ENCODE results near the gene MDFI.
A peak's percentile ranks its signal among the peaks of the same experiment; 100 is the strongest.

Gene MDFI

DNA sequence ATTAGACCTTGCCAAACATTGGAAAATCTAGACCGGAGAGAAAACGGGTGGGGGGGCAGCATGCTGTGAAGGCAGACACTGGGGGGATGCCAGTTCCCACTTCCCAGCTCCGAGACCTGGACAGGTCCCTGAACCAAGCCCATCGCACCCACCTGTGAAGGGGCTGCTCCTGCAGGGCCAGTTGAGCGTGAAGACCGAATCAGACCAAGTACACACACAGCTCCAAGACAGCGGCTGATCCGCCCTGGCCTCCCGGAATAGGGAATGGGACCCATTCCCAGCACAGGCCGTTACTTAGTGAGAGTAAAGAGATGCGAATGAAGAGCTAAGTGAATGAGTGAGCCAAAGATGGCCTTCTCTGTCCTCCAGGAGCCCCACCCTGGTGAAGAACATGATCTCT lies 41.5 kb upstream of the MDFI start:
- peaks cover 7% of the 10 kb centered on the region for H3K36me3 ChIP-seq (ENCODE audit: control insufficient read depth, insufficient read depth, low read length)
- H3K9ac ChIP-seq (ENCODE audit: low read depth, low read length): no peak overlapping the region
- no peak overlapping the region for H3K4me3 ChIP-seq (ENCODE audit: low read depth, low read length)
- H3K4me1 ChIP-seq (ENCODE audit: control insufficient read depth, insufficient read depth, low read length): peaks cover 7% of the 10 kb centered on the region
- no peaks in the 10 kb centered on the region for H3K9me3 ChIP-seq (ENCODE audit: control insufficient read depth, insufficient read depth, low read length)
- H3K27me3 ChIP-seq (ENCODE audit: control insufficient read depth, insufficient read depth, low read length): peaks cover under 1% of the 10 kb centered on the region

DNA sequence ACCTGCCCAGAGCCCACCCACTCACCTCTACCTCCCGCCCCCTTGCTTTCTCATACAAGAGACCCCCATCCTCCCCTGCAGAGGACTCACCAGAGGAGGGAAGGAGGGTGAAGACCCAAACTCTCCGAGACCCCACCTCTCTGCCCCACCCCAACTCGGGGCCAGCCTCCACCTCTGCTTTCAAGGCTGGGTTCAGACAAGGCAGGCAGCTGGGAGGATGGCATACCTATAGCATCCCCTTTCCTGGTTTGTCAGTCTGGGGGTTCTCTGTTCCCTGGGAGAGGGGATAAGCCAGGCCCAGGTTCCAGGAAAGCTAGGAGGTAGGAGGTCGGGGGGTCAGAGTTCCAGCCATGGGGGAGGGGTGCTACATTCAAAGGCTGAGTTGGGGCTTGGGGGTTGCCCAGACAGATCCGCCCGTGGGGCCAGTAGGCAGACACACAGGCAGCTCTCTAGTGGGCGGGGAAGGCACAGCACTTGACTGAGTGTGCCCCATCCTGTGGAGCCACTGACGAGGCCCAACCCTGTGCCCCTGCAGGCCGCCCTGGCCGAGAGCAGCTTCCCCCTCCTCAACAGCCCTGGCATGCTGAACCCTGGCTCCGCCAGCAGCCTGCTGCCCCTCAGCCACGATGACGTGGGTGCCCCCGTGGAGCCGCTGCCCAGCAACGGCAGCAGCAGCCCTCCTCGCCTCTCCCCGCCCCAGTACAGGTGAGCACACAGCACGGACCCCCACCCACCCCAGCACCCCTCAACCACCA lies 40.8 kb upstream of the MDFI start:
- Histone ChIP-seq H3K27me3 (ENCODE audit: control insufficient read depth, insufficient read depth, low read length) (peaks cover under 1% of the 10 kb centered on the region), H3K9ac (ENCODE audit: low read depth, low read length) (no peak overlapping the region), H3K4me1 (ENCODE audit: control insufficient read depth, insufficient read depth, low read length) (peaks cover 4% of the 10 kb centered on the region), H3K4me3 (ENCODE audit: low read depth, low read length) (no peak overlapping the region), H3K9me3 (ENCODE audit: control insufficient read depth, insufficient read depth, low read length) (no peaks in the 10 kb centered on the region), H3K36me3 (ENCODE audit: control insufficient read depth, insufficient read depth, low read length) (peaks cover 7% of the 10 kb centered on the region)

DNA sequence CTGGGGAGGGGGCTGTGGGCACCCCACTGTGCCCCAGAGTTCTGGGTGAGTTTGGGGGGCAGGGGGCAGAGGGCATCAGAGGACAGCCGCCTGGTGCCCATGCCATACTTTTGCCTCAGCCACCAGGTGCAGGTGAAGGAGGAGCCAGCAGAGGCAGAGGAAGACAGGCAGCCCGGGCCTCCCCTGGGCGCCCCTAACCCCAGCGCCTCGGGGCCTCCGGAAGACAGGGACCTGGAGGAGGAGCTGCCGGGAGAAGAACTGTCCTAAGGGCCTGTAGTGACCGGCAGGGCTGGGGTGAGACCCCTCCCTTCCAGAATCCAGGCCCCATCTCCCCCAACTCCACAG lies 39.6 kb upstream of the MDFI start:
- Histone ChIP-seq H3K4me3 (ENCODE audit: low read depth, low read length) (no peak overlapping the region), H3K9ac (ENCODE audit: low read depth, low read length) (no peak overlapping the region), H3K9me3 (ENCODE audit: control insufficient read depth, insufficient read depth, low read length) (no peaks in the 10 kb centered on the region), H3K4me1 (ENCODE audit: control insufficient read depth, insufficient read depth, low read length) (peaks cover 9% of the 10 kb centered on the region), H3K27me3 (ENCODE audit: control insufficient read depth, insufficient read depth, low read length) (peaks cover 3% of the 10 kb centered on the region), H3K36me3 (ENCODE audit: control insufficient read depth, insufficient read depth, low read length) (peaks cover 7% of the 10 kb centered on the region)

DNA sequence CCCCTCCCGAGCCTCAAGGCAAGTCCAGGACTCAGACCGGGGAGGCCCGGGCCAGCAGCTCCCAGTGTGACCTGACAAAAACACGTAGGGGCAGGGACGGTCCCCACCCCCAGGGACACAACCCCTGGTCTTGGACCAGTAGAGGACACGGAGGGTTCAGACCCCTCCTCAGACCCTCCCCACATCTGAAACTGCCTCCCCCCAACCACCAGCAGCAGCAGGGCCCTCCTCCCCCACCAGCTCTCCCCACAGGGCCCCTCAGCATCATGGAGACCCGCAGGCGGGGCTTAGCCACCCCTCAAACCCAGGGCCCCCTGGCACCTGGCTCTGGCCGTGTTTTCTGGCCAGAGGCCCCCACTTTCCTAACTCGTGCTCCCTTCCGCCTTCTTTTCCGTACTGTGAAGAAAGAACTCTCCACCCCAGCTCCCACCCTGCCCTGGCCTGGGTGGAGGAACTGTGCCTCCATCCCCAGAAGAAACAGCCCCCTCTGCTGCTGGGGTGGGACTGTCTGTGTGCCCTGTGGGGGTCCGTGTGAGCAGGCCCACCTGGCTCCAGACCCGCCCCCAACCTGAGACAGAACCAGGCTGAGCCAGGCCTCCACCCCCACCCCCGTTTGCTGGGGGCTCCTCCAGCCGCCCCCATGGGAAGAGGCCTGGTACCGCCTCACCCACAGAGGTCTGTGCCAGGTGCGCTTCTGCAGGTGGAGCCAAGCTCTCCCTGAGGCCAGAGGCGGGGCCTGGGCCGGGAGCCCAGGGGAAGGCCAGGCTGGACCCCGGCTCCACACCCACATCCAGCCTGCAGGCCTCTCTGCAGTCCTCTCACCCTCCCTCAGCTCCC lies 39.0 kb upstream of the MDFI start:
- Histone ChIP-seq H3K9ac (ENCODE audit: low read depth, low read length) (no peak overlapping the region), H3K4me1 (ENCODE audit: control insufficient read depth, insufficient read depth, low read length) (peaks cover 9% of the 10 kb centered on the region), H3K27me3 (ENCODE audit: control insufficient read depth, insufficient read depth, low read length) (peaks cover 3% of the 10 kb centered on the region), H3K4me3 (ENCODE audit: low read depth, low read length) (no peak overlapping the region), H3K36me3 (ENCODE audit: control insufficient read depth, insufficient read depth, low read length) (peaks cover 7% of the 10 kb centered on the region), H3K9me3 (ENCODE audit: control insufficient read depth, insufficient read depth, low read length) (no peaks in the 10 kb centered on the region)

DNA sequence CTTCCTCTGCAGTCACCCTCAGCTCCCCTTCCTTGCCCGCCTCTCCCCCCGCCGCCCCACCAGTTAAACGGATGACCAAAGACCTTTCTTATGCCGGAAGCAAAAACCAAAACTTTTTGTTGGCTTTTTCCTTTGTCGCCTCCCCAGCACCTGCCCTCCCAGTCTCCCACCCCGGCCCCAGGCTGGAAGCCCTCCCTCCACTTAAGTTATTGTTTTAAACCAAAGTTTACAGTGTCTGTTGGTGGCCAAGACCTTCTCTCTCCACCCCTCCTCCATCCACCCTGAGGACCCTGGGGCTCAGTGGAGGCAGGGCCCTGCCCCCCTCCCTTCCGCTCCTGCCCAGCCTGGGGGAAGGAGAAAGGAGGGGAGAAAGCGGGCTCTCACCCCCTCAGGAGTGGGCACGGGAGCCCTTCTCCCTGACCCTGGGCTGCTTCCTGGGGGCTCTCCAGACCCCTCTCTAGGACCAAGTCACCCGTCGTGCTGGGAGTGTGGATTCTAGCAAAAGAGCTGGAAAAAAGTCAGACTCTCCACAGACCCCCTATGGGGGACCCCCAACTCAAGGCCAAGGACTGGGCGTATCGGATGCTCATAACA lies 38.3 kb upstream of the MDFI start:
- no peak overlapping the region for H3K4me3 ChIP-seq (ENCODE audit: low read depth, low read length)
- H3K36me3 ChIP-seq (ENCODE audit: control insufficient read depth, insufficient read depth, low read length): peaks cover 7% of the 10 kb centered on the region
- no peaks in the 10 kb centered on the region for H3K9me3 ChIP-seq (ENCODE audit: control insufficient read depth, insufficient read depth, low read length)
- no peak overlapping the region for H3K9ac ChIP-seq (ENCODE audit: low read depth, low read length)
- H3K4me1 ChIP-seq (ENCODE audit: control insufficient read depth, insufficient read depth, low read length): peaks cover 9% of the 10 kb centered on the region
- peaks cover 3% of the 10 kb centered on the region for H3K27me3 ChIP-seq (ENCODE audit: control insufficient read depth, insufficient read depth, low read length)

DNA sequence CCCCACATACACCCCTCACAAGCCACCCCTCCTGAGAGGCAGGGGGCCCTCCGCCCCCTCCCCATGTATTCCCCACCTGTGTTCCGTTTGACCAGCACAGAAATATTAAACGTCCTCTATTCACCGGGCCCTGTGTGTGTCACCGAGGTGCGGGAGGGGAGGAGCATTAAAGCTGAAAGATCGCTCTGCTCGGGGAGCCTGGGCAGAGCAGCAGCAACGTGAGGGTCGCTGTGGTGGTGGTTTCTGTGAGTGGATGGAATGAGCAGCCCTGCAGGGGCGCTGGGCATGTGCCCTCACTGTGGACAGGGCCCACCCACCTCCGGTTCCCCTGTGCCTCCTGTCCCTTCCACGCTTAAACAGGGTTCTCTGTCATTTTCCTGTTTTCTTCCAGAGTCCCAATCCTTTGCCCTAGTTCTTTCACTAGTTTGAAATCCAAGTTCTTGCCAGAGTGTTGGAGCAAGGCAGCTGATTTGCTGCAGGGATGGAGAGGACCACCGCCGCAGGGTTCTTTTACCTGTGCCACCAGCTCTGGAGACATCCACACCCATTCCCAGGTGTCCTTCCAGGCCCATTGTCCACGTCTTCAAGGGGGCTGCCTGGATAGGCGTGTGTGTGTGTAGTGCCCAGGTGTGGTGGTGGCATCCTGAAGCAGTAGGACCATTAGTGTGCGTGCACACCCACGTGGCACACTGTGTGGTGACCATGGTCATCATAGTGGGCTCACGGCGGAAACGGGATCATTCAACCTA lies 37.6 kb upstream of the MDFI start:
- peaks cover 7% of the 10 kb centered on the region for H3K36me3 ChIP-seq (ENCODE audit: control insufficient read depth, insufficient read depth, low read length)
- H3K9me3 ChIP-seq (ENCODE audit: control insufficient read depth, insufficient read depth, low read length): no peaks in the 10 kb centered on the region
- H3K4me1 ChIP-seq (ENCODE audit: control insufficient read depth, insufficient read depth, low read length): peaks cover 9% of the 10 kb centered on the region
- peaks cover 3% of the 10 kb centered on the region for H3K27me3 ChIP-seq (ENCODE audit: control insufficient read depth, insufficient read depth, low read length)
- H3K4me3 ChIP-seq (ENCODE audit: low read depth, low read length): no peak overlapping the region
- no peak overlapping the region for H3K9ac ChIP-seq (ENCODE audit: low read depth, low read length)

DNA sequence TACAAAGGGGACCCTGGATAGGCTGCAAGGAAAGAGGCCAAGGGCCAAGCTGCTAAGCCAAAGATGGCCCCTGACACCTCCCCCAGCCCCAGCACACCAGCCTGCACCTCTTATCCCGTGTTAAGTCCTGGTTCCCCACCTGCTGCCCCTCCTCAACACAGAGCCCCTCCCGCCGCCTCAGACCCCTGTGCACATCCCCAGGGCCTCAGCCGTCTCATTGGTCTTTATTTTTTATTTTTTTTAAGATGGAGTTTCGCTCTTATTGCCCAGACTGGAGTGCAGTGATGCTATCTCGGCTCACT lies 37.1 kb upstream of the MDFI start:
- Histone ChIP-seq H3K4me1 (ENCODE audit: control insufficient read depth, insufficient read depth, low read length) (peaks cover 9% of the 10 kb centered on the region), H3K27me3 (ENCODE audit: control insufficient read depth, insufficient read depth, low read length) (peaks cover 3% of the 10 kb centered on the region), H3K4me3 (ENCODE audit: low read depth, low read length) (no peak overlapping the region), H3K9ac (ENCODE audit: low read depth, low read length) (no peak overlapping the region), H3K36me3 (ENCODE audit: control insufficient read depth, insufficient read depth, low read length) (peaks cover 4% of the 10 kb centered on the region), H3K9me3 (ENCODE audit: control insufficient read depth, insufficient read depth, low read length) (no peaks in the 10 kb centered on the region)

DNA sequence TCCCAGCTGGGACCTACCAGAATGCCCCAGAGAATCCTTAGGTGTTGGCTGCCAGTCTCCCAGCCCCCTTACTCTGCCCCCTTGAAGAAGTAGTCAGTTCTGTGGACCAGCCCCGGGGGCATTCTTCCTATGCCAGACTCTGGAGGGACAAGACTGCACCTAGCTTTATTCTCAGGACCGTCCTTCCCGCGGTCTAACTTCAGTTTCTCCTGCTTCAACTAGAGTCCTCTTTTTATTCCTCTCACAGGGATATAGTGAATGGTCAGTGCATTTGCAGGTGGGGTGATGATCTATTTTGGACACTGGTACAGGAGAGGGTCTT lies 35.9 kb upstream of the MDFI start:
- H3K9me3 ChIP-seq (ENCODE audit: control insufficient read depth, insufficient read depth, low read length): no peaks in the 10 kb centered on the region
- no peak overlapping the region for H3K9ac ChIP-seq (ENCODE audit: low read depth, low read length)
- peaks cover 3% of the 10 kb centered on the region for H3K36me3 ChIP-seq (ENCODE audit: control insufficient read depth, insufficient read depth, low read length)
- peaks cover 6% of the 10 kb centered on the region for H3K4me1 ChIP-seq (ENCODE audit: control insufficient read depth, insufficient read depth, low read length)
- no peak overlapping the region for H3K4me3 ChIP-seq (ENCODE audit: low read depth, low read length)
- H3K27me3 ChIP-seq (ENCODE audit: control insufficient read depth, insufficient read depth, low read length): peaks cover 3% of the 10 kb centered on the region

DNA sequence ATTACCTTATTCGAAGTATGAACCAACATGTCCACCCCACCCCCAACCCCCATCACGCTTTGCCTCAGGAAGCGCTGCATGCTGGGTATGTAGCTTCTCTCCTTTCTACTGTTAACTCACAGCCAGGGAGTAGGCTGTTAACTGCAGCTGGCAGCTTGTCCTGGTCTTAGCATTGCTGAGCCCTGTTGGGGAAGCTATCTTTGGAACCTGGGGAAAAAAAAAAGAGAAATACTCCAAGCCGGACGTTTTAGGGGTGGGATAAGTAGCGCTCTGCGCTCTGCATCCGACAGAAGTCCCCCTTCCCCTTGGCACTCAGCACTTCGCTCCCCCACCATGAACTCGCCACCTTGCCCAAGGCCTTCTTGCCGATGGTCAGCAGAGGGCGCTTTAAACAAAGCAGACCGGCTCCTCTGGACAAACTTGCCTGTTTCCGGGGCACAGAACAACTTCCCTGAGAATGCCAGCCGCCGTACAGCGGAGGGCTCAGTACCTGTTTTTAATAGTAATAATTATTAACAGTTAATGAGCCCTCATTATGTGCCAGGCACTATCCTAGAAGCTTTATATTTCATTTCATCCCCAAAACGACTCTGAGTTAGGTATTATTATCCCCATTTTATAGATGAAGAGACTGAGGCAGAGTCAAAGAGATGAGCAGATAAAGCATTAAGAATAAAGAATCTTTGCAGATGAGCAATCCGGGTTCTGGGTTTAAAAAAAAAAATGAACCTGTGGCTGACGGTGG lies 35.2 kb upstream of the MDFI start:
- Histone ChIP-seq H3K9me3 (ENCODE audit: control insufficient read depth, insufficient read depth, low read length) (no peaks in the 10 kb centered on the region), H3K36me3 (ENCODE audit: control insufficient read depth, insufficient read depth, low read length) (peaks cover 3% of the 10 kb centered on the region), H3K4me1 (ENCODE audit: control insufficient read depth, insufficient read depth, low read length) (peaks cover 6% of the 10 kb centered on the region), H3K4me3 (ENCODE audit: low read depth, low read length) (peak overlapping the region; percentile 35), H3K27me3 (ENCODE audit: control insufficient read depth, insufficient read depth, low read length) (peaks cover 3% of the 10 kb centered on the region), H3K9ac (ENCODE audit: low read depth, low read length) (no peak overlapping the region)

DNA sequence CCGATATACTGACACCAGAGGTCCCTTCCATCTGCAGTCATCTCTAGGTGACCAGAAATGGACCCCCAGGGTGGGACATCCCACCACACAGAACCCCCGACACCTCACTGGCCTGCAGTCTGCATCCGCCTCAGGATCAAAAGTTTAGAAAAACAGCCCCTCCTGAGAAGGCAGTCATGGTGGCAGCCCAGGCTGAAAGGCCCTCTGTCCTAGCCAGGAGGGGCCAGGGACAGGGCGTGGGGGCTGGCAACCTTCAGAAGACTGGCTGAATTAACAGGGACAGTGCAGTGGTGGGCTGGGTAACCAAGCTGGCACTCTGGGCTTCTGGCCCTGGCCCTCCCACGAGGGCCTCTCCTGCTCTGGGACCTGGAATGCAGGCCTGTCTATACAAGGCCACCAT lies 34.3 kb upstream of the MDFI start:
- peaks cover 3% of the 10 kb centered on the region for H3K27me3 ChIP-seq (ENCODE audit: control insufficient read depth, insufficient read depth, low read length)
- peaks cover 6% of the 10 kb centered on the region for H3K4me1 ChIP-seq (ENCODE audit: control insufficient read depth, insufficient read depth, low read length)
- H3K9ac ChIP-seq (ENCODE audit: low read depth, low read length): no peak overlapping the region
- H3K4me3 ChIP-seq (ENCODE audit: low read depth, low read length): no peak overlapping the region
- no peaks in the 10 kb centered on the region for H3K9me3 ChIP-seq (ENCODE audit: control insufficient read depth, insufficient read depth, low read length)
- H3K36me3 ChIP-seq (ENCODE audit: control insufficient read depth, insufficient read depth, low read length): peaks cover 3% of the 10 kb centered on the region

DNA sequence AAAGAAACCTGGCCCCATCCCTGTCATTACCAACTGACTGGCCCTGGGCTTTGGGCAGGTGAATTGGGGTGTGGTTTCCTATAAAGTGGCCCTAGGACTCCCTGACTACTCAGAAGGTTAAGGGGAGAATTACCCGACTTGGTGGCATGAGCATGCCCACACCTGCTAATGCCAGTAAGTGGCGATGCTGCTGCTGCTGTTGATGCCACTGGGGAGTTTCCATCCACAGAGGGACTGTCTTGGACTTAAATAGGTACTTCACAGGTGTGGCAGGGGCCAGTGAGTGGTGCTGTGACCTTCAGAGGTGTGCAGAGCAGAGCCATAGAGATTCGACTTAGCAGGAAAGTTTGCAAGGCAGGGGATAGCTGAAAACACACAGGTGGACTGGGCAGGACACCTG lies 32.6 kb upstream of the MDFI start:
- Histone ChIP-seq H3K27me3 (ENCODE audit: control insufficient read depth, insufficient read depth, low read length) (peaks cover 3% of the 10 kb centered on the region), H3K36me3 (ENCODE audit: control insufficient read depth, insufficient read depth, low read length) (no peaks in the 10 kb centered on the region), H3K9ac (ENCODE audit: low read depth, low read length) (no peak overlapping the region), H3K4me3 (ENCODE audit: low read depth, low read length) (no peak overlapping the region), H3K4me1 (ENCODE audit: control insufficient read depth, insufficient read depth, low read length) (peaks cover 6% of the 10 kb centered on the region), H3K9me3 (ENCODE audit: control insufficient read depth, insufficient read depth, low read length) (no peaks in the 10 kb centered on the region)
